ENCODE data around the gene IFNAR1.
"Not testable (repeated sequence)": the region's sequence is repeated elsewhere in the genome, so short reads cannot be mapped to it uniquely, and the experiment has no call there.

Gene IFNAR1

DNA sequence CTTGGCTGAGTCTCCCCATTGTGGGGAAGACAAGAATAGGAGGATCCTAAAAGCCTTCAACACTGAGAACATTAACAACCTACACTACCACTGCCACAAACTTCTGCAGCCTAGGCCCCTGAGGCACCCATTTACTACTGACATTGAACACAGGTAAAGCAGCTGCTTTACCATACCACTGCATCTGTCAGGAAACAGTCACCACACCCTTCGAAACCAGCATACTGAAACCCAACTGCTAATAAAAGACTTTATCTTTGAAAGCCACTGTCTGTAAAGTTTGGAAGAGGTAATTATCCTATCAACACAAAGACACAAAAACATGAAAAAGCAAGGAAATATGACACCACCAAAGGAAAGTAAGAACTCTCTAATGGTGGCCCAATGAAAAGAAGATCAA, 7.4 kb downstream of the IFNAR1 start:
- peak; percentile 57 for DNase-seq (ENCODE audit: low read depth, low spot score)
- H3K4me3 ChIP-seq (ENCODE audit: low read length): no peak overlapping the region

- no peak for DNase-seq (ENCODE audit: low read depth, low spot score)
- H3K4me3 ChIP-seq (ENCODE audit: low read length): no peak overlapping the region
Observed at GRCh38 chr21:33334191-33334590, 9.4 kb downstream of the IFNAR1 start.

DNA sequence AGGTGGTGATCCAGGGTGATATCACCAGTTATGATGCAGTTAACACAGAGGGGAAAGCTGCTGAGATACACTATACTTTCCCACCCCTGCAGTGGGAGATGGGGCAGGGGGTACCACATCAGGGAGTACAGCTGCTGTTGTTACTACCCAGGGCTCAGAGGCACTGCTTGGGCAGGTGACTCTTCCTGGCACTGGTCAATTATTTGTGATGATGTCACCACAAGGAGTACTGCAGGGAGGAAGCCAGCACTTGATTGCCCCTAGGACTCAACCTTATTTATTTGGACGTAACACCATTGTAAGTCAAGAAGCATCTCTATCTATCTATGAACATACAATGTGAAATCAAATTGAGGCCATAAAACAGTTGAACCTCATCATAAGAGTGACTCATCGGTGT, 10.1 kb downstream of the IFNAR1 start:
- DNase-seq (ENCODE audit: low read depth, low spot score): no peak
- no peak overlapping the region for H3K4me3 ChIP-seq (ENCODE audit: low read length)

GRCh38 chr21:33339135-33339534, 14.4 kb downstream of the IFNAR1 start:
- H3K4me3 ChIP-seq (ENCODE audit: low read length): no peak overlapping the region
- no peak for DNase-seq (ENCODE audit: low read depth, low spot score)

DNA sequence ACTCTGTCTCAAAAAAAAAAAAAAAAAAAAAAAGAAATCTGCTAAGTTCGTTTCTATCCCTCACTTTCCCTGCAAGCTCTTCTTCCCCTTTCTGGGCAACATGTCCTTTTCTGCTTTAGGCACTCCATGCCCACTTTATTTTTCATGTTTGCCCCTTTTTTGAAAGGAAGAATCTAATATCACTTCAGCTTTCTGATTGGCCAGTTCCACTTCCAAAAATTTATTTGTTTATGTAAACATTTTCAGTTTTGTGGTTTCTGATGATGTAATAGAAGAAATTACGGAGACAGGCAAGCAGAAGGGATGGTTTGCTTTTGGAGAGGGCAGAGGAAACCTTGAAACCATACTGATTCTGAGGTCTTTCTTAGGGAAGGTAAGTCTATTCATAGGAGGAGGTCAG, 15.1 kb downstream of the IFNAR1 start:
- no peak overlapping the region for H3K4me3 ChIP-seq (ENCODE audit: low read length)
- DNase-seq (ENCODE audit: low read depth, low spot score): no peak

DNA sequence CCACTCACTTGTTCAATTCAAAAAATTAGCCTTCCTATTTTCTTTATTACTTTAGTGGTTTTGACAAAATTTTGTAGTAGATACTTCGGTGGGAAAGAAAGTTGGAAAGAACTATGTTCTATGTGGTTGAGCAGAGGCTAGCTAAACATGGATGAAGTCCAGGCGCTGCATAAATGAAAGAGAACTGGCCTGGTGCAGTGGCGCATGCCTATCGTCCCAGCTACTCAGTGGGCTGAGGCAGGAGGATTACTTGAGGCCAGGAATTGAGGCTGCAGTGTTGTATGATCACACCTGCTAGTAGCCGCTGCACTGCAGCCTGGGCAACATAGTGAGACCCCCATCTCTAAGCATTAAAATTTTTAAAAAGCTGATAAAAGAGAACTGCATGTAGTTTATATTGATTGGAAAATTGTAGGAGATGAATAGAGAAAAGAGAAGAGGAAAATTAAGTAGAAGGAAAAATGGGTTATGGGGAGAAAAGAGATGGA, 21.0 kb downstream of the IFNAR1 start:
- H3K4me3 ChIP-seq (ENCODE audit: low read length): no peak overlapping the region
- DNase-seq (ENCODE audit: low read depth, low spot score): no peak

DNA sequence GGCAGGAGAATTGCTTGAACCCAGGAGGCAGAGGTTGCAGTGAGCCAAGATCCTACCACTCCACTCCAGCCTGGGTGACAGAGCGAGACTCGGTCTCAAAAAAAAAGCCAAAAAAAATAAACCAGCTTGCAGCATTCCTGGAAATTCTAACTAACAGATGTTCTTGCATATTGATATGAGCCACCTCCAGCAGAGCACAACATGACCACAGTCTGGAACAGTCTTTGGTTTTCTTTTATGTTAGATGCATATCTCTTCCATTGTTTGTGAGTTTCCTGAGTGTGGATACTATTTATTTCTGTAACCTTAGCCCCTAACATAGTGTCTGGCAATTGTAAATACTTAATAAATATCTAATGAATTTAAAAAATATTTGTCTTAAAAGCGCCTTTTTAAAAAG, 23.9 kb downstream of the IFNAR1 start:
- H3K4me3 ChIP-seq (ENCODE audit: low read length): no peak overlapping the region
- no peak for DNase-seq (ENCODE audit: low read depth, low spot score)

GRCh38 chr21:33350676-33351075, 25.9 kb downstream of the IFNAR1 start:
- H3K4me3 ChIP-seq (ENCODE audit: low read length): no peak overlapping the region
- no peak for DNase-seq (ENCODE audit: low read depth, low spot score)

GRCh38 chr21:33355355-33355754, 30.6 kb downstream of the IFNAR1 start:
- no peak overlapping the region for H3K4me3 ChIP-seq (ENCODE audit: low read length)
- DNase-seq (ENCODE audit: low read depth, low spot score): no peak

DNA sequence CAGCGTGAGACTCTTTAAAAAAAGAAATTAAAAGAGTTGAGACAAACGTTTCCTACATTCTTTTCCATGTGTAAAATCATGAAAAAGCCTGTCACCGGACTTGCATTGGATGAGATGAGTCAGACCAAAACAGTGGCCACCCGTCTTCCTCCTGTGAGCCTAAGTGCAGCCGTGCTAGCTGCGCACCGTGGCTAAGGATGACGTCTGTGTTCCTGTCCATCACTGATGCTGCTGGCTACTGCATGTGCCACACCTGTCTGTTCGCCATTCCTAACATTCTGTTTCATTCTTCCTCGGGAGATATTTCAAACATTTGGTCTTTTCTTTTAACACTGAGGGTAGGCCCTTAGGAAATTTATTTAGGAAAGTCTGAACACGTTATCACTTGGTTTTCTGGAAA, 31.2 kb downstream of the IFNAR1 start:
- DNase-seq (ENCODE audit: low read depth, low spot score): no peak
- no peak overlapping the region for H3K4me3 ChIP-seq (ENCODE audit: low read length)

DNA sequence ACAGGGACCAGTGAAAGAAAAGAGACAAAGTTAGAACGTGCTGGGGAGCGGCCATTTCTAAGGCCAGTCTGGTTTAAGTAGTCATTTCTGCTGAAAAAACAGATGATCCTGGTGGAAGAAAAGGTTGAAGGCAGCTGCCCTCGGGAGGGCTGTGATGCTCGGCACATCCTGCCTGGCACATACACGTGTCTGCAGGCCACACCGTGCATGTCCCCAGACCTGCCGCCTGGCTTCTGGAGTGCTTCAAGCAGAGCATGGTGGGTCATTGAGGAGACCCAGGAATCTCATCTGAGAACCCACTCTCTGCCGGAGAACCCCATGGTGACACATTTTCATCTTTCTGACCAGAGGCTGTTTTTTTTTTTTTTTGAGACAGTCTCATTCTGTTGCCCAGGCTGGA, 32.4 kb downstream of the IFNAR1 start:
- H3K4me3 ChIP-seq (ENCODE audit: low read length): no peak overlapping the region
- no peak for DNase-seq (ENCODE audit: low read depth, low spot score)

GRCh38 chr21:33359446-33359845, 34.7 kb downstream of the IFNAR1 start:
- no peak overlapping the region for H3K4me3 ChIP-seq (ENCODE audit: low read length)
- DNase-seq (ENCODE audit: low read depth, low spot score): no peak

GRCh38 chr21:33360281-33360680, 35.5 kb downstream of the IFNAR1 start:
- no peak overlapping the region for H3K4me3 ChIP-seq (ENCODE audit: low read length)
- no peak for DNase-seq (ENCODE audit: low read depth, low spot score)

GRCh38 chr21:33360881-33361602, 36.3 kb downstream of the IFNAR1 start:
- peak; percentile 77 for DNase-seq (ENCODE audit: low read depth, low spot score)
- H3K4me3 ChIP-seq (ENCODE audit: low read length): peak overlapping the region; percentile 42

- peak overlapping the region; percentile 42 for H3K4me3 ChIP-seq (ENCODE audit: low read length)
- peak; percentile 87 for DNase-seq (ENCODE audit: low read depth, low spot score)
Observed at GRCh38 chr21:33362044-33362555, 37.3 kb downstream of the IFNAR1 start.

DNA sequence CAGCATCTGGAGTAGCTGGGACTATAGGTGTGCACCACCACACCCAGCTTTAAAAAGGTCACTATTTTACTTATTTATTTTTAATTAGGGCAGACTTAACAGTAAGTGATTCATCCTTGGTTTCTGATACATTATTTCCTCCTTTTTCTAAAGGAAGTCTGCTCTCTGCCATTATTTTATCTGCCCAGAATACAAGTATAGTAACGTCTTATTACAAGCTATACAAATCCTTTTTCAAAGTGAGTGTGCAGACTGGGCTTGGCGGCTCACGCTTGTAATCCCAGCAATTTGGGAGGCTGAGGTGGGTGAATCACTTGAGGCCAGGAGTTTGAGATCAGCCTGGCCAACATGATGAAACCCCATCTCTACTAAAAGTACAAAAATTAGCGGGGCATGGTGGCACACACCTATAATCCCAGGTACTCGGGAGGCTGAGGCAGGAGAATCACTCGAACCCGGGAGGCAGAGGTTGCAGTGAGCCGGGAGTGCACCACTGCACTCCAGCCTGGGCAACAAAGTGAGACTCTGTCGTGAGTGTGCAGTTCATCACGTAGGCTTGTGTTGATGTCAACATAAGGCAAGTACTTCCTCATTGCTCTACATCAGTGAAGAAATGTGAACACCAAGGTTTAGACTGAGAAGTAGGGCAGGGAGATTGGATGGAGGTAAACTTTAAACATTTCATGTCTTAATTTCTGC, 39.3 kb downstream of the IFNAR1 start:
- DNase-seq (ENCODE audit: low read depth, low spot score); H3K4me3 ChIP-seq (ENCODE audit: low read length): not testable (repeated sequence)

DNA sequence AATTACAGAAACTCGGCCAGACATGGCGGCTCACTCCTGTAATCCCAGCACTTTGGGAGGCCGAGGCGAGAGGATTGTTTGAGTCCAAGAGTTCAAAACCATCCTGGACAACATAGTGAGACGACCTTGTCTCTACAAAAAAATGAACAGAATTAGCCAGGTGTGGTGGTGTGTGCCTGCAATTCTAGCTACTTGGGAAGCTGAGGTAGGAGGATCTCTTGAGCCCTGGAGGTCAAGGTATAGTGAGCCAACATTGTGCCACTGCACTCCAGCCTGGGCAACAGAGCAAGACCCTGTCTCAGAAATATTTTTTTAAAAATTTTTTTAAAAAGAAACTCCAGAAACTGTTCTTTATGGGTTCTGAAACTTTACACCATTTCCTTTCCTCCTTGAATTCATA, 40.1 kb downstream of the IFNAR1 start:
- H3K4me3 ChIP-seq (ENCODE audit: low read length): no peak overlapping the region
- DNase-seq (ENCODE audit: low read depth, low spot score): no peak

DNA sequence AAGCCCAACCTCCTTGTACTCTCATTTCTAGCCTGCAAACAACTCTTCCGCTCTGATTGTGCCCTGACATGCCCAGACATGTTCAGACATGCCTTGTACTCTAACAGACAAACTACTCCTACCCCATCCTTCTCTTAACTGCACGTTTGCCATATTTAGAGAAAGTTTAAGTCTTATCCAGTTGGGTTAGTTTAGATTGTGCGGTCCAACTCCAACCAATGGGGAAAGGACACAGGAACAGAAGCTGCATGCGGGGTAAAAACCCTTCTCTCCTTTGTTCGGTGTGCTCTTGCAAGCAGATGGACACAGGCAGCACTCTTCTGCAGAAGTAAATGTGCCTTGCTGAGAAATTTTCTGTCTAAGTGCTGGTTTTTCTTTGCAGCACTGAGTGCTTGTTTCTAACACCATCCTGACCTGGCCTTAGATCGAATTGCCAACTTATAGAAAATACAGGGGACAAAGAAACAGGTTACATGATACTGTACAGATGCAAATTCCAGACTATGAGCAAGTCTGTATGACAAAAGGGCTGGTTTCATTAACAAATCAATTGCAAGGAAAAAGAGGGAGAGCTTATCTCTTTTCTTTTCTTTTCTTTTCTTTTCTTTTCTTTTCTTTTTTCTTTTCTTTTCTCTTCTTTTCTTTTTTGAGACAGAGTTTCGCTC, 42.7 kb downstream of the IFNAR1 start:
- no peak overlapping the region for H3K4me3 ChIP-seq (ENCODE audit: low read length)

GRCh38 chr21:33368124-33368523, 43.4 kb downstream of the IFNAR1 start:
- no peak overlapping the region for H3K4me3 ChIP-seq (ENCODE audit: low read length)
- no peak for DNase-seq (ENCODE audit: low read depth, low spot score)

More for the DNA sequence above, 42.7 kb downstream of the IFNAR1 start:
- no peak for DNase-seq (ENCODE audit: low read depth, low spot score)

DNA sequence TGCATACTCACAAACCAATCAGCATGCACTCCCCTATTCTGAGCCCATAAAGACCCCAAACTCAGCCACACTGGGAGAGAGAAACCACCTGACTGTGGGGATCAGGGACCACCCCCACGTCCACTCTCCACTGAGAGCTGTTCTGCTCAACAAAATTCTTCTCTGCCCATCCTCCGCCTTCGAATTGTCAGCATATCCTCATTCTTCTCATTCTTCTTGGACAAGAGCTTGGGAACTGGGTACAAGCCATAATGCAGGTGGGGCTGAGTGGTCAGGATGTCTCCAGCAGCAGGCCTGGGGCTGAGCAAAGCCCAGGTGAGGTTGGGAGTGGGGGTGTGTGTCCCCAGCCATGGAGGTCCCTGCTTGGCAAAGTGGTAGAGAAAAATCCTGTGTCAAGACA, 43.8 kb downstream of the IFNAR1 start:
- DNase-seq (ENCODE audit: low read depth, low spot score): no peak
- H3K4me3 ChIP-seq (ENCODE audit: low read length): no peak overlapping the region
